HG02981 (cell line): ENCODE data around the gene SKOR1.

Source experiments
- ATAC-seq: cut with Tn5 transposase; IDR thresholded peaks from one replicate; pipeline ENCODE4 v1.9.1; 2021; ENCODE audit warnings: mild to moderate bottlenecking, moderate library complexity; ENCODE audit not compliant: unreplicated experiment

SKOR1 gene

DNA sequence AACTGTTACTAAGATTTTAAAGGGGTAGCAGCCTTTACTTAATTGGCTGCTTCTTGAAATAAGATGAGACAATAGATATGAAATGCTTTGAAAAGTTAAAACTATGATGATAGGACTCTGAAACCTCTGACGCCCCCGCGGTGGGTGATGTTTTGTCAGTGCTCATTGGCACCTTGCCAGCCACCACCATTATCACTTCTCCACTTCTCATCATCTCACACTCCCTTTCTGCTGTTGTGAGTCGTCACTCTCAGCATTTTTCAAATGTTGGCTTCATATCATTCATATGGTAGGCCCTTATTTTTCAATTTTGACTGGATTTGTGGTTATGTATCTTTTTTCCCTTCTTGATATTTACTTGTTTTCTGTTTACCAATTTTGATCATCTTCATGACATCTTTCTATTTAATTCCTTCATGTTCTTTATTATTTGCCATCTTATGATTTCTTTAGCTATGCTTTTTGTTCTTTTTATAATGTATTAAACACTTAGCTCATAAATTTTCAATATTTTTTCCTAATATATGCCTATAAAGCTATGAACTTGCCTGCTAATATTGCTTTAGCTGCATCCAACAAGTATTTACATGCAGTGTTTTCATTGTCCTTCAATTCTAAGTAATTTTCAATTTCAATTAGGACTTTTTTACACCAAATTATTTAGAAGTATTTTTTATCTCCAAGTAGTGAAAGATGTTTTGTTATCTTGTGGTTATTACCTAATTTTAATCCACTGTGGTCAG is 30.3 kb upstream of the SKOR1 start:
- ATAC-seq: no peak

DNA sequence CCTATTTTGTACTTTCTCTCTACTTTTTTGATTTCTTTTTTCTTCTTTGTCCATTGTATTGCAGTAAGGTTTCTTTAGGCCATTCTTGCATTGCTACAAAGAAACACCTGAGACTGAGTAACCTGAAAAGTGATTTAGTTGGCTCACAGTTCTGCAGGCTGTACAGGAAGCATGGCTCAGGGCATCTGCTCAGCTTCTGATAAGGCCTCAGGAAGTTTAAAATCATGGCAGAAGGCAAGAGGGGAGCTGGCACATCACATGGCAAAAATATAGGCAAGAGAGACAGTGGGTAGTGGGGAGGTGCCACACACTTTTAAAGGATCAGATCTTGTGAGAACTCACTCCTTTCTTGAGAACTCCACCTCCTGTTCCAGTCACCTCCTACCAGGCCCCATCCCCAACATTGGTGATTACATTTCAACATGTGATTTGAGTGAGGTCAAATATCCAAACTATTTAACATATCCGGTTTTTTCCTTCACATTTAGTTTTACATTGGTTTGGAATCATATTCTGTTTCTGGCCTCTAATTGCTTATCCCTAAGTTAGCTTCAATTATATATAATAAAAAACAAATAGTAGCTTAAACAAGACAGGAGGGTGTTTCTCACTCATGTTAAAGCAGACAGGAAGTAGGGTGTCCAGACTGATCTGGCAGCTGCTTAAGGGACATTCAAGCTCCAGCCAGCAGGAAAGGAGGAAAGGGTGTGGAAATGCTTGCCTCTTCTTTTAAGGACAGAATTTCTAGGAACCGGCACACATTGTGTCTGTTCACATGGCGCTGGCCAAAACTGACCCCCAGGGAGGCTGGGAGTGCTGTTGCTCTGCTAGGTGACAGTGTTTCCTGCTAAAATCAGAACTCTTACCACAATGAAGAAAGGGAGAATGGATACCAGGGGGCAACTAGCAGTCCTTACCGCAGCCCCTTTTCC is 28.8 kb upstream of the SKOR1 start:
- no peak for ATAC-seq

DNA sequence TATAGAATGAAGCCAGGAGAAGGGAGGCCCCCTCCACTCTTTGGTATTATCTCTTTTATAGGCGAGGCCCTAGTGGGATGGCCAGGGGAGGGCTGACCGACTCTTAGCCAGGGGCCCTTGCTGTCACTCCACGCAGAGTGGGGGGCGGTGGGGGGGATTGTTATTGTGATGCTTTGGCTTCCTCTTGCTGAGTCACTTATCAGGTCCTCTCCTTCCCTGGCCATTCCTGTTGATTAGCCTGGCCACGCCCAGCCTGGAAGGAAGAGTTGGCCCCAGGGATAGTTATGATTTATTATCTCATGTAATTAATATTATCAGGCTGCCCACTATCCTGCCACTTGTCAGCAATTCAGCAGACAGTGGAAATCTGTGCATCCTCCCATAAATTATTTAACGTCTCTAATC is 25.5 kb upstream of the SKOR1 start:
- no peak for ATAC-seq

DNA sequence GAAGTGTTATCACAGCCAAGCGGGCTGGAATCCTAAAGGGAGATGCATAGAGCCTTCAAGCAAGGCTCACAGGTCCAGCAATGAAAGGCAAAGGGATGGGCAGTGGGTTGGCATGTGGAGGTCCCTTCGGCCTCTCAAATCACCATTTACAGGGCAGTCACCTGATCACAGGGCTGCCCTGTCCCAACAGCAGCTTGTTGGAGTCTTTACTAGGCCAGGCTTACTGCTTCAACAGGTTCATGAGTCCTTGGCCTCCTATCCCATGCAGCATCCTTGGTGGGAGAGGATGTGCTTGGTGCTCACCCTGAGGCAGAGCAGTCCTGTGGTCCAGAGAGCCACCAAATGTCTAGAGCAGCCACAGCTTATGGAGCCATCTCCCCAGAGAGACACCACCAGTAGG is 24.2 kb upstream of the SKOR1 start:
- ATAC-seq: no peak

- ATAC-seq: no peak
Observed at GRCh38 chr15:67801926-67802914, 23.1 kb upstream of the SKOR1 start.

- ATAC-seq: no peak
Observed at GRCh38 chr15:67803299-67803698, 22.0 kb upstream of the SKOR1 start.

GRCh38 chr15:67803996-67804843 is 21.1 kb upstream of the SKOR1 start:
- no peak for ATAC-seq

DNA sequence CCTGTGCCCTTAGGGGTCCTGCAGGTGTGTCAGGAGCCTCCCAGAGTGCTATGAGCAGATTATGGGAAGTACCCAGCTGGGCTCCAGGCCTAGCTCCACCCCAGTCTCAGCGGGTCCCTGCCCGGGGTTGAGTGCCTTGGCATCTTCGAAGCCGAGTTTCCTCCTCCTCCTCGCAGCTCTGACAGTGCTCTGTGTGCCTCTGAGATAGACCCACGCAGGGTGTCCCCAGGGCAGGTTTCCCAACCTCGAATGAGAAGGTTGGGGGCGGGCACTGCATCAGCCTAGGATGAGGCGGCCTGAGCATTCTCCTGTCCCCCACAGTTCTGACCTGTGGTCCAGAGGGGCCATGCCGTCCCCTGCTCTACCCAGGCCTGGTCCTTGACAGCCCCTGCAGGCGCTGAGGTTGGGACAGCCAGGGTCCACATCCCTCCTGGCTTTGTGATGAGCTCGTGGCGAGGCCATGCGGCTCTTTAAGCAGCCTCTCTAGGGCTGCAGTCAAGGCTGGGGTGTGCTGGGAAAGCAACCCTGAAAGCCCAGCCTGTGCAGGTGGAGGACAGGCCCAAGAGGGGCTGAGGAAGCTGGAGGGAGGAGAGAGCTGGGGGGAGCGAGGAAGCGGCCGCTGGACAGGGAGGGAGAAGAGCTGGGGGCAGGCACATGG is 20.2 kb upstream of the SKOR1 start:
- ATAC-seq: no peak

DNA sequence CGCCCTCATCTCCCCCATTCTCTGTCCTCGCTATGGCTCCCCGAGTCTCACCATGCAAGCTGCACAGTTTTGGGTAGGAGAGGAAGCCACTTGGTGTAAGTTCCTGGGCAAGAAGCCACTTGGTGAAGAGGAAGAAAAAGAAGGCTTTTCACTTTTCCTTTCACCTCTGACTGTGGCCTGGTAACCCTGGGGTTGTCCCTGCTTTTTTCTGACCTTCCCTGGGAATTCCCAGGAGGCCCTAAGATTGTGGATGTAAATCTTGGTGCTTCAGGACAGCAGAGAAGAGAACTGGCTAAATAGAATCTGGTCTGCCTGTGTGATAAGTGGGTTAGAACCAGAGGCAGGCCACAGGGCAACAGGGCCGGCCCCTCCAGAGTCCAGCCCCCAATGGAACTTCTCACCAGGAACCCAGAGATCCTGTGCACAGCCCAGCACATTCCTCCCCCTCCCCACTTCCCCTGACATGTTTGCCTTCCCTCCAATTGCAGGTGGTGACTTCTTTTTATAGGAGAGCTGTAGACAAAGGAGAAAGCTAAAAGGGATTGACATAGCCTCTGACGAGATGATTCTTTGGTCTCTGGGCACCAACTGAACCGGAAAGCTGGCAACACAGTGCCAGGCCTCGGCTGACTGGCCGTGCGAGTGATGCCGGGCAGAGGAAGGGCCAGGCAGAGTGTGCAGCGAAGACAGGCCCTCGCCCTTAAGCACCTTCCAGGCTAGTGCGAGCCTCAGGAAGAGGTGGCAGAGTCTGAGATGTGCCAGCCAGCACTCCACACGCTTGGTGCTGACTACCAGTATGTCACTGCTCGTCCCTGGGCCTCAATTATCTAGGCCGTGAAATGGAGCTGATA is 19.4 kb upstream of the SKOR1 start:
- ATAC-seq: no peak

DNA sequence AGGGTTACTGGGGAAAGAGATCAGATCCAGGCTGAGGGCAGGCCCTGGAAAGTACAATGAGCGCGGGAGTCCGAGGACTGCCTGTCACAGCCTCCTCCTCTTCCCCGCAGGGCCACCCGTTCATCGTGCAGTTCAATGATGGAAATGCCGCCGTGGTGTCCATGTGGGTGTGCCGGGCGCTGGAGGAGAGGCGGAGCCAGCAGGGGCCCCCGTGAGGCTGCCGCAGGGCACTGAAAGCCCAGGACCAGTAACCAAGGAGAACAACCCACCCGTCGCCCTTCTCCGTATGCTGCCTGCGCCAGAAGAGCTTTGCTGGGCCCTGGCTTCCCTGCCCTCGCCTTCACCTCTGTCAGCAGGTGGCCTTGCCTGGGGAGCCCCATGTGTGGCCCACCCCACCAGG is 18.8 kb upstream of the SKOR1 start:
- no peak for ATAC-seq

- no peak for ATAC-seq
Observed at GRCh38 chr15:67807141-67807540, 18.2 kb upstream of the SKOR1 start.

DNA sequence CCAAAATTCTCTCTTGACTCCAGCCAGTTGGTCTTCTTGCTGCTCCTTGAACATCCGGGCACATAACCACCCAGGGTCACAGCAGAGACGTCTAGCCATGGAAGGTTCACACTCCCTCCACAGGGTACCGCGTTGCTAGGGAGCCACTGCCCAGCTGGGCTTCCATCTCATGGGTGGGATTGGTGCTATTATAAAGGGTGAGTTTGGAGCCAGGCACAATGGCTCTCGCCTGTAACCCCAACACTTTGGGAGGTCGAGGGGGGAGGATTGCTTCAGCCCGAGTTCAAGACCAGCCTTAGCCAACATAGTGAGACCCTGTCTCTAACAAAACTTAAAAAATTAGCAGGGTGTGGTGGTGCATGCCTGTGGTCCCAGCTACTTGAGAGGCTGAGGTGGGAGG is 17.5 kb upstream of the SKOR1 start:
- no peak for ATAC-seq

- no peak for ATAC-seq
Observed at GRCh38 chr15:67808821-67809220, 16.5 kb upstream of the SKOR1 start.

GRCh38 chr15:67809441-67809840 is 15.9 kb upstream of the SKOR1 start:
- ATAC-seq: no peak

DNA sequence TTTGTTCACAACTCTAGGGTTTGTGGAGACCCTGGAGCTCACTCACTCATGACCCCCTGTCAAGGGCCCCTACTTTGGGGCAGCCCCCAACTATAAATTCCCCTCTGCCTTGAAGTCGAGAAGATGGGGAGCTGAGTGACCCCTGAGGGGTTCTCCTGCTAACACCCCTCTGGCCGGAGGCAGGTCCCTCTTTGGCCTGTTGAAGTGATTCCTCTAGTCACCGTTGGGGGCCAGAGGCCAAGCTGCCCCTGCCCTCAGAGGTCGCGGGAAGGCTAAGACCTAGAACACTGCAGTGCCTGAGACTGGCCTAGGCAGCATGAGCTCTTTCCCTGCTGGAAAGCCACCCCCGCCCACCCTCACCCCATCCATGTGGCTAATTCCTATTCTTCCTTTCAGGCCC is 15.4 kb upstream of the SKOR1 start:
- ATAC-seq: no peak

DNA sequence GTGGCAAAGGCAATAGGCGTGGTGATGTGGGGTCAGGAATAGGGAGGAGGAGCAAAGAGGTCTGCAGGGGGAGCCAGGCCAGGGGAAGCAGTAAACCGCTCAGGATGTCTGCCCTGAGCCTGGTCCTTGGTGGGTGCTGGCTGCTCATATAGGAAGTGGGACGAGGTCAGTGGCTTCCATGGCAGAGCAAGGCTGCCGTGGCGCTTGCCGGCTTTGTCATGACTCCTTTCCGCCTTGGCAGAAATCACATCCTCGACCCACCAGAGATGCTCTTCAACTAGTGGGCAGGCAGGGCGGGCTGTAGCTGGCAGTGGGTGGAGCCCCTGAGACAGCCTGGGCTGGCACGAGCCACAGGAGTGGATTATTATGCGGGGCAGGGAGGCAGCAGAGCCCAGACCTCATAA is 13.1 kb upstream of the SKOR1 start:
- ATAC-seq: no peak

- no peak for ATAC-seq
Observed at GRCh38 chr15:67813104-67813634, 12.1 kb upstream of the SKOR1 start.

DNA sequence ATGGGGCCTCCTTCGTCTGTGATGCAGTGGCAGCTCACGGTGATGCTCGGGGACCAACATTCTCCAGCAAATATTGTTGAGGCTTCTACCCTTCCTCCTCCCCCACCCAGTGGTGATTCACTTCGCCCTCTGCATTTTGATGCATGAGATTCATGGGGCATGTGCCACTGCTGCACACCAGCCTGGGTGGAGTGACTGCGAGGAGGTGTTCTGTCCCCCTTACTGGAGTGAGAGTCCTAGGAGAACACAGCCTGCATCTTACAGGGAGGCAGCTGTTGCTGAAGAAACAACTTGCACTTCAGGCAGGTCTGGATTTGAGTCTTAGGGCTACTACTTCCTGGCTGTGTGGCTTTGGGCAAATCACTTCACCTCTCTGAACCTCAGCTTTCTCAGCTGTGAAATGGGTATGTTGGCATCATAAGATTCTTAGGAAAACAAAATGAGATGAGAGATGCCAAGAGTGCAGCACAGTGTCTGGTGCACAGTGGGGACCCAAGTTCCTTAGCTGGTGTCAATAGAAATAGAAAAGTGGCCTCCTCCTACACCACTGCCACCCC is 10.2 kb upstream of the SKOR1 start:
- no peak for ATAC-seq
